ENCODE measurements around the gene VPS36. TPM values are rescaled to one million over a fixed set of nuclear protein-coding genes. Genes with fewer than 3 reads are reported as not detected.
"Not testable (repeated sequence)": the region's sequence is repeated elsewhere in the genome, so short reads cannot be mapped to it uniquely, and the experiment has no call there.

Gene VPS36
- total RNA-seq, 1 donor from 2014 or later, result 51.9 TPM

DNA sequence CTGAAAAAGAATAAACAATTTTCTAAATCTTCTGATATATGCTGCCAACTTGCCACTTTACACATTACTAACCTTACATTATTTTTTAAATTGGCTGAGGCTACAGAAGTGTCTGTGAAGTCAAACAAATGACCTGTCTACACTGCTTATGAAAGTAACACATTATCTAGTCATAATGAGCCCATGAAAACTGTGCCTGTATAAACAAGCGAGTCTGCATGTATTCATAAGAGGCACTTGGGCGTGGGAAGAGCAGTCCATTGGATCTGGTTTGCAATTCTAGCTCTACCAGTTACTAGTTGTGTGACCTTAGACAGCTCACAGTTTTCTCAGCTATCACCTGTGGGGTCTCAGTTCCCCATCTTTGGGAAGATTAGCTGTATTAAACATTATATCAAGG, 3.1 kb downstream of the VPS36 start:
- intact Hi-C loops (cut with micrococcal nuclease), result no loop called here

GRCh38 chr13:52446265-52446664, 4.2 kb downstream of the VPS36 start:
- intact Hi-C loops (cut with micrococcal nuclease), result no loop called here

DNA sequence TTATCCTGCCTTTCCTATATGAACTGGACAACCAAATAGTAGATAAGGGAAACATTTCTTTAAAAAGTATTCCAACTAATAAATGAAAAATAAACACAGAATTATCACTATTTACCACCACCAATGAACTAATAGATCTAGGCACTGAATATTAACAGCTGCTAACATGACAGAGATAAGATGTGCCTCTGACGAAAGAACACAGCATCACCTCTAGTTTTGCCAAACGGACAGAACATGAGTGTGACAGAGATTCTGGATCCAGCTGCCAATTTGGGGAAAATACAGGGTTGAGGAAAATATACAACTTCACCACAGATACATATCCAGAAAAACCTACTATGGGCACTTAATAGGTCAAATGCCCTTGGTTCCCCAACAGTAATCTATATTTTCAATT, 18.0 kb downstream of the VPS36 start:
- intact Hi-C loops (cut with micrococcal nuclease), result no loop called here

- intact Hi-C loops (cut with micrococcal nuclease), result no loop called here
Measured at GRCh38 chr13:52428295-52428694, 22.1 kb downstream of the VPS36 start.

DNA sequence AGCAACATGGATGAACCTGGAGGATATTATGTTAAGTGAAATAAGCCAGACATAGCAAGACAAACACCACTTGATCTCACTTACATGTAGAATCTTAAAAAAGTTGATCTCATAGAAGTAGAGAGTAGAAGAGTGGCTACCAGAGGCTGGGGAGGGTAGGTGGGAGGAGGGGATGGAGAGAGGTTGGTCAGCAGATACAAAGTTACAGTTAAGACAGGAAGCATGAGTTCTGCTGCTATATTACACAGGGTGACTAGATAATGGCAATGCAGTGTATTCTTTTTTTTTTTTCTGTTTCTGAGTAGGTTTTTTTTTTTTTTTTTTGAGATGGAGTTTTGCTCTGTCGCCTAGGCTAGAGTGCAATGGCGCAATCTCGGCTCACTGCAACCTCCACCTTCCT, 29.2 kb downstream of the VPS36 start:
- intact Hi-C loops (cut with micrococcal nuclease), result no loop called here

GRCh38 chr13:52419080-52419479, 31.4 kb downstream of the VPS36 start:
- intact Hi-C loops (cut with micrococcal nuclease), result no loop called here

DNA sequence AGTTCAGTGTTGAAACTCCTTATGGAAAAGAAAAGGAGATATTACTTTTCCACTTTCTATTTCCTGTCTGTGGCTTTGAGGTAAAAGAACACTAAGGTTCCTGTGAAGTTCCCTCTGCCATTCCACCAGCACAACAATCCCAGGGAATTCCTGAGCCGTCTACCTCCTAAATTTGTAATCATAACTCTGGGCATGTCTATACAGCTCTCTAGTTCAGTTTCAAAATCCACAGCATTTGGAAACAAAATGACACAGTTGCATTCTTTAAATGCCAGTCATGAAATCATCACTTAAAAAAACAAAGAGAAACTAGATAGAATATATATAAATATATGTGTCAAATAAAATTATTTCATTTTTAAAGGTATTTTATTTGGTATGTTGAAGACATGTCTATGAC, 35.5 kb downstream of the VPS36 start:
- intact Hi-C loops (cut with micrococcal nuclease), result no loop called here

DNA sequence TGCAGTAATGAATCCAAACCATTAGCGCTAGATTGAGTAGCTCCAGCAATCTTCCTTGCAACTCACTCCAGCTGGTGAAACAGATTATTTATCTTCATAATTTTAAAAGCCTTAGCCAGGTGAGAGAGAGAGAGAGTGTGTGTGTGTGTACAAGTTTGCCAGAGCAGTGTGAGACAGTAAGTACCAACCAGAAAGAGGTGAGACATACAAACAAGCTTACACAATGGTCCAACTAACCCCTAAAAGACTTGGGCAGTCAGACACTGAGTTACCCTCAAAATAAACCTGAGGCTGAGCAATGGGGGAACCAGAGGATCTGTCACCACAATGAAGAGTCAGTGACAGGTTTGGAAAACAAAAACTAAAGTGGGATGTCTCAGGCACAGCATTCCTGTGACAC, 36.4 kb downstream of the VPS36 start:
- intact Hi-C loops (cut with micrococcal nuclease), result no loop called here

GRCh38 chr13:52412128-52412527, 38.3 kb downstream of the VPS36 start:
- intact Hi-C loops (cut with micrococcal nuclease), result no loop called here

GRCh38 chr13:52411629-52412028, 38.8 kb downstream of the VPS36 start:
- intact Hi-C loops (cut with micrococcal nuclease), result no loop called here

DNA sequence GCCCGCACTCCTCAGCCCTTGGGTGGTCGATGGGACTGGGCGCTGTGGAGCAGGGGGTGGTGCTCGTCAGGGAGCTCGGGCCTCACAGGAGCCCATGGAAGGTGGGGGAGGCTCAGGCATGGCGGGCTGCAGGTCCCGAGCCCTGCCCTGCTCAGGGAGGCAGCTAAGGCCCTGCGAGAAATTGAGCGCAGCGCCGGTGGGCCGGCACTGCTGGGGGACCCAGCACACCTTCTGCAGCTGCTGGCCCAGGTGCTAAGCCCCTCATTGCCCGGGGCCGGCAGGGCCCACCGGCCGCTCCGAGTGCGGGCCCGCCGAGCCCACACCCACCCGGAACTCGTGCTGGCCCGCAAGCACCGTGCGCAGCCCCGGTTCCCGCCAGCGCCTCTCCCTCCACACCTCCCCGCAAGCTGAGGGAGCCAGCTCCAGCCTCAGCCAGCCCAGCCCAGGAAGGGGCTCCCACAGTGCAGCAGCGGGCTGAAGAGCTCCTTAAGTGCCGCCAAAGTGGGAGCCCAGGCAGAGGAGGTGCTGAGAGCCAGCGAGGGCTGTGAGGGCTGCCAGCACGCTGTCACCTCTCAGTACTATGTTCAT, 42.3 kb downstream of the VPS36 start:
- intact Hi-C loops (cut with micrococcal nuclease), result not testable (repeated sequence)

DNA sequence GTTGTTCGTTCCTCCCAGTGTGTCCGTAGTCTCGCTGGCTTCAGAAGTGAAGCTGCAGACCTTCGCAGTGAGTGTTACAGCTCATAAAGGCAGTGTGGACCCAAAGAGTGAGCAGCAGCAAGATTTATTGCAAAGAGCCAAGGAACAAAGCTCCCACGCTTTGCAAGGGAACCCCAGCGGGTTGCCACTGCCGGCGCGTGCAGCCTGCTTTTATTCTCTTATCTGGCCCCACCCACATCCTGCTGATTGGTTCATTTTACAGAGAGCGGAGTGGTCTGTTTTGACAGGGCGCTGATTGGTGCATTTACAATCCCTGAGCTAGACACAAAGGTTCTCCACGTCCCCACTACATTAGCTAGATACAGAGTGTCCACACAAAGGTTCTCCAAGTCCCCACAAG, 43.0 kb downstream of the VPS36 start:
- intact Hi-C loops (cut with micrococcal nuclease), result loop anchor here (2.0 kb wide), 1 partner anchor 41 kb away; no protein-coding TSS in a partner anchor

- intact Hi-C loops (cut with micrococcal nuclease), result loop anchor here (2.0 kb wide), 1 partner anchor 42 kb away; no protein-coding TSS in a partner anchor
Measured at GRCh38 chr13:52406629-52407028, 43.8 kb downstream of the VPS36 start.

DNA sequence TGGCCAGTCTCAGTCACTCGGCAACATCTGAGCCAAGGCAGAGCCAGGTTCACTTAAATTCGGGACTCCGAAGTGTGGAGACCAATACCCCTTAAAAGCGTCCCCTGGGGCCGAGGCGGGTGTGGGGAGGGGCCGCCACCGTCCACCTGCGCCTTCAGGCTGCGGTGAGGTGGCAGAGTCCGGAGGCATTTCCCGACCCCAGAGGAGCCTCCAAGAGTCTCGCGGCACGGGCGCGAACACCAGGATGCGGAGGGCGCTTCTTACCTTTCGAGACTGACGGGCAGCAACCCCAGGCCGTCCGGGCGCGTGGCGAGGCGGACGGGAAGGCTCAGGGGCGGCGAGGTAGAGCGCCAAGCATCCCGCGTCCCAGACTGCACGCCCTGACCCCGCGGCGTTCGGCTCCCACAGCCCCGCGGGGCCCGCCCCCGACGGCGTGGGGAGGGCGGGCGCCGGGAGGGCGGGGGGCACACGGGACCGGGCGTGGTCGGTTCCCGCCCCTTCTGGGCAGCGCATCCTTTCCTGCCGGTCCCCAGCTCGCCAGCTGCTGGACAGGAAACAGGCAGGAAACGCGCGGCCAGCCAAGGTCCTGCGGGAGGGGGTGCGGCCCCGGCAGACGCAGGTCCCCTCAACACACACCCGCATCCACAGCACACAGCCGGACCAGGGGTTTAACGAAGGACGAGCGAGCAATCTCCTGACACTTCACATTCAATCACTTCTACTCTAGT, 44.5 kb downstream of the VPS36 start, which contains the start of gene THSD1:
Gene THSD1, minus strand, starts transcription at position 406 of the 728 bp plus-strand sequence. CDS start 3,572 bp downstream, outside the sequence.
- intact Hi-C loops (cut with micrococcal nuclease), result loop anchor here (2.0 kb wide), 1 partner anchor 43 kb away; no protein-coding TSS in a partner anchor

DNA sequence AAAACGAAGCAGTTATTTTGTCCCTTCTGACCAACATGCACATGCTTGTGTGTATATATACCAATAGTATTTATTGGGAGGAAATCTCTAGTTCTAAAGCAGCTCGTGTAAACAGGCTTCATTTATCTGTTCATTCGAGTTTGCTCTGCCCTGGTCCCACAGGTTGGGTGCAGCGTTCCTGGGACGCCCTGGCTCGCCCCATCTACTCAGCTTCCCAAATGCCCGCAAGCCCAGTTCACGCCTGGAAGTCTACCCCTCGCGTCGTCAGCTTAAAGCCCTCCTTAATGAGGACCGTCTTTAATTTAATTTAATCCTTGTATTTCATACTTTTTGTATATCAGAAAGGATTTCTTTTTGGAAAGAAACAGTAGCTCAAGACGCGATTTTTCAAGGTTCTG, 45.1 kb downstream of the VPS36 start:
- intact Hi-C loops (cut with micrococcal nuclease), result no loop called here

DNA sequence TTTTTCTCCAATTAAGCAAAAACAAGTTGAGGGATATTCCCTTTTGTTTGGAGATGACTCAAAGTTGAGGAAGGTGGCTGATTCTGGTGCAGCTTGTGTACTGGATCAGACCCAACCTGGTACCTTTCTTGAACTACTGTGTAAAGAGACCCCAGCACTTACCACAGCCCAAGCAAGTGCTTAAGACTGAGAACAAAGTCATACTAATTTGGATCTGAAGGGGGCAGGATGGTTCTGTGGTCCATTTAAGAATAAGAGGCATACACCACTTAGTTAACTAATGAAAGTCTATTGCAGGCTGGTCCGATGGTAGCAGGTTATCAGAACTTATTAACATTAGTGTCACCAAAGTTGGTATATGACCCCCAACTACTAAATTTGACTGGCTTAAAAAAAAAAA, 50.7 kb downstream of the VPS36 start:
- intact Hi-C loops (cut with micrococcal nuclease), result no loop called here

GRCh38 chr13:52399046-52399445, 51.4 kb downstream of the VPS36 start:
- intact Hi-C loops (cut with micrococcal nuclease), result no loop called here

- intact Hi-C loops (cut with micrococcal nuclease), result loop anchor here (1.0 kb wide), 1 partner anchor 8 kb away; no protein-coding TSS in a partner anchor
Measured at GRCh38 chr13:52395704-52396103, 54.7 kb downstream of the VPS36 start.

- intact Hi-C loops (cut with micrococcal nuclease), result no loop called here
Measured at GRCh38 chr13:52394586-52394985, 55.8 kb downstream of the VPS36 start.

- intact Hi-C loops (cut with micrococcal nuclease), result no loop called here
Measured at GRCh38 chr13:52393572-52394357, 56.7 kb downstream of the VPS36 start.

- intact Hi-C loops (cut with micrococcal nuclease), result no loop called here
Measured at GRCh38 chr13:52387721-52388120, 62.7 kb downstream of the VPS36 start.

DNA sequence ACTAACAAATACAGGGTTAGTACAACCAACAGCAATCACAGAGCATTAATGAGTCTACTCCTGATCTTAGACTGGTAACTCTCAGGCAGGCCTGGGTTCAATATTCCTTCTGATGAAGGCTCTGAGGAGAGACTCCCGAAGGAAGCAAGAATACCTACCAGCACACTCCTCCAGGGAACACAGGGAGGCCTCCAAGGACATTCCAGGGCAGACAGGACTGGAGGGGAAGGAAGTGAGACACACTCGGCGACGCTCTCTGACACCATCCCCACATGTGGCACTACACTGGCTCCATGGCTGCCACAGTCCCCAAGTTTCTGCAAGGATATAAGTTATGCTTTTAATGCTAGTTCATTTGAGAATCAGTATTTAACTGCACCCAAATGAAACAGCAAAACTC, 64.6 kb downstream of the VPS36 start:
- intact Hi-C loops (cut with micrococcal nuclease), result no loop called here

All from T-helper 1 cell treated with Interleukin-12 subunit alpha and Interleukin-12 subunit beta and Interleukin-4 antibody, amounts not matched to agents 30 ng/mL and 1 ng/mL, for 36 hours (primary cell).